GM12801 (cell line): ENCODE results near the gene PPM1E.

Source experiments
- CTCF ChIP-seq: IDR thresholded peaks from one replicate; pipeline ENCODE4 v1.5.1; 2011; ENCODE audit warnings: control low read depth; ENCODE audit not compliant: insufficient read length; ENCODE audit errors: extremely low read depth

The PPM1E gene

GRCh38 chr17:58829172-58829637 lies 73.6 kb downstream of the PPM1E start:
- TF ChIP-seq CTCF = no peak

DNA sequence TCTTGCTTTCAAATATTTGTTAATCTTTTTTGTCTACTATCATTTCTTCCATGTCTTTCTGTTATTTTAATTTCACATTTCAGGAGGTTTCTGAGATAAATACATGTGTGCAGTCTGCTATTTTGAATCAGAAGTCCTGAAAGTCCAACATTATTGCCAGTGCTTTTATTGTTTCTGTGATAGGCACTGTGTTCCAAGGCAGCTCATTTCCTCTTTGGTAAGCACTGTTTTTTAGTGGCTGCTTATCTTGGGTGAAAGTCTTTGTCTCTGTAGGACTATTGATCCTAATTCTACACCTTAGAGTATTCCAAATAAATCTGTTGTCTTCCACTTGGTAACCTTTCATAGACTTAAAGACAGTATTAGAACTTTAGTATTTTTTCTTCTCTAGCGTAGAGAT lies 76.1 kb downstream of the PPM1E start:
- no peak for TF ChIP-seq CTCF

DNA sequence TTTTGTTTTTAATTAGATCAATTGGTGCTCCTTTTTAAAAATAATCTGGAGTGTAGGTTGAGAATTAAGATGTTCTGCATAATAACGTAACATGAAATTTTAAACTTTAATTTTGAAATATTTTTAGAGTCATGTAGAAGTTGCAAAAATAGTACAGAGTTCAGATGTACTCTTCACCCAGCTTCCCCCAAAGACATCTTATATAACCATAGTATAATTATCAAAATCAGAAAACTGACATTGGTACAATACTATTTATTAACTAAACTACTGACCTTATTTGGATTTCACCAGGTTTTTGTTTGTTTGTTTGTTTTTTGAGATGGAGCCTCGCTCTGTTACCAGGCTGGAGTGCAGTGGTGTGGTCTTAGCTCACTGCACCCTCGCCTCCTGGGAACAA lies 76.9 kb downstream of the PPM1E start:
- TF ChIP-seq CTCF = no peak

DNA sequence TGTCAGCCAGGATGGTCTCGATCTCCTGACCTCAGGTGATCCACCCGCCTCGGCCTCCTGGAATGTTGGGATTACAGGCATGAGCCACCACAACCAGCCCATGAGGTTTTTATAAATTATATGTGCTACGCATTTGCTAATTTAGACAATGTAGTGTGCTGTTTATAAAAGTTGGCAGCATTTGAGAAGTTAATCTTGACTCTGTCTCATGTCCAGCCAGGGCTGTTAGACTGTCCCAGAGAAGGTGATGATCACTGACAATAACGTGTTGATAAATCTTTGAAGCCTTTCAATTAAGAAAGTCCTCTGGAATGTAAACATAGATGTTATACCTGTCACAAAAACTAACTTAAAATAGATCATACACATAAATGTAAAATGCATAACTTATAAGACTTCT lies 82.0 kb downstream of the PPM1E start:
- TF ChIP-seq CTCF = no peak

DNA sequence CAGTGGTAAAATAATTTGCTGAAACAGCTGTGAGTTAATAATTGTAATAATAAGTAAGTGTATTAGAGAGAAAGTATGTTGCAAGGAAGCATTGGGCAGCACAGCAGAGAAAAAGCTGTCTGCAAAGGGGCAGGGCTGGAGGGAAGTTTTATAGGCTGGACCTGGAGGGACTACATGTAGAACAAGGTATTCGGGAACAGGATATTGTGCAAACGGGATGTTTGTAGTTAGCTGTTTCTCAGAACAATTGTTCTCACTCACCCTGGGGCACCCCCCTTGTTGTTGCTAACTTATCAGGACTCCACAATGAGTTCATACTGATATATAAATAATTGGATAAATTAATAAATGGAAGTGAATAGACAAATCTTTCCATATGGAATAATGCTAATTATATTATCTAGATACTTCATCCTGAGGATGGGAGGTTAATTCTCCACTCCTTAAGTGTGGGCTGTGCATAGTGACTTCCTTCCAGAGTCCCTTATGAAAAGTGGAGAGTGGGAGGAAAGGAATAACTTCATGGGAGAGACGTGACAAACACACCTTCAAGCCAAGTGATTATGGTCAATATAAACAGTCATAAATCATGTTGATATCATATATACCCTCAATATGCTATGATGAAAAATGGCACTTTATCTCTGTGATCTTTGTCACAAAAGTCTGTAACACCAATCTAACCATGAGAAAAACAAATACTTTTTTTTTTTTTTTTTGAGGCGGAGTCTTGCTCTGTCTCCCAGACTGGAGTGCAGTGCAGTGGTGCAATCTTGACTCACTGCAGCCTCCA lies 85.4 kb downstream of the PPM1E start:
- TF ChIP-seq CTCF = no peak

GRCh38 chr17:58865301-58865700 lies 109.6 kb downstream of the PPM1E start:
- TF ChIP-seq CTCF = no peak

- TF ChIP-seq CTCF = no peak
These were observed 115.1 kb downstream of the PPM1E start for GRCh38 chr17:58870747-58871146.
